PC-9 (cell line): ENCODE results near the gene FCN1. TPM values are rescaled to one million over a fixed set of nuclear protein-coding genes. Genes with fewer than 3 reads are reported as not detected.

Experiments used
- BruUV-seq: library from RNA; stranded (reverse); fragments of 400-500 nt; replicated peaks from 2 replicates; lab custom pipeline; 2021; lab: Mats Ljungman, UMichigan
- CTCF ChIA-PET: fragments of 300-600 bp; sonication (Branson Sonifier 250); formaldehyde crosslinking; loops from one replicate; lab custom pipeline; 2022; ENCODE audit warnings: antibody characterized with exemption; lab: Charles Lee
- POLR2A ChIA-PET: fragments of 300-600 bp; sonication (Branson Sonifier 250); formaldehyde crosslinking; loops from one replicate; lab custom pipeline; 2022; ENCODE audit warnings: antibody characterized with exemption; ENCODE audit not compliant: unreplicated experiment; lab: Charles Lee
- DNase-seq, 2 experiments: peaks; one replicate each; pipeline versions ENCODE4 v3.0.0 to v3.0.0-alpha.2; 2015 to 2022; ENCODE audit warnings: mixed read lengths in 1 of 2
- H2AFZ ChIP-seq: fragments of 200-600 bp; sonication (generic); 2 replicates; pipeline ENCODE4 v1.8.1; 2017; ENCODE audit warnings: antibody characterized with exemption
- H3F3A ChIP-seq: fragments of 200-600 bp; sonication (generic); 2 replicates; pipeline ENCODE4 v1.8.1; 2017; ENCODE audit warnings: antibody characterized with exemption, mild to moderate bottlenecking, low read depth; ENCODE audit not compliant: insufficient read depth
- H3K27ac ChIP-seq: fragments of 200-600 bp; sonication (generic); 2 replicates; pipeline ENCODE4 v1.6.1; 2016; ENCODE audit warnings: mixed run types
- H3K27me3 ChIP-seq: fragments of 200-600 bp; sonication (generic); 2 replicates; pipeline ENCODE4 v1.6.1; 2016; ENCODE audit warnings: low read depth, mixed run types; ENCODE audit not compliant: insufficient read depth
- H3K36me3 ChIP-seq: fragments of 200-600 bp; sonication (generic); 2 replicates; pipeline ENCODE4 v1.6.1; 2016; ENCODE audit warnings: low read depth, mixed run types
- H3K4me1 ChIP-seq: fragments of 200-600 bp; sonication (generic); replicated peaks from 2 replicates; pipeline ENCODE4 v1.6.1; 2016; ENCODE audit warnings: mixed run types; ENCODE audit not compliant: insufficient read depth
- H3K4me2 ChIP-seq: fragments of 200-600 bp; sonication (generic); 2 replicates; pipeline ENCODE4 v1.6.1; 2017; ENCODE audit warnings: mixed run types
- H3K4me3 ChIP-seq: fragments of 200-600 bp; sonication (generic); 2 replicates; pipeline ENCODE4 v1.6.1; 2016; ENCODE audit warnings: mixed run types
- H3K79me2 ChIP-seq: fragments of 200-600 bp; sonication (generic); 2 replicates; pipeline ENCODE4 v1.6.1; 2017; ENCODE audit warnings: low read depth, mixed run types
- H3K9me2 ChIP-seq: fragments of 200-600 bp; sonication (generic); 2 replicates; pipeline ENCODE4 v1.8.1; 2017; ENCODE audit warnings: mild to moderate bottlenecking; ENCODE audit not compliant: insufficient read depth
- H3K9me3 ChIP-seq: fragments of 200-600 bp; sonication (generic); 2 replicates; pipeline ENCODE4 v1.8.1; 2016; ENCODE audit warnings: low read depth; ENCODE audit not compliant: insufficient read depth
- H4K20me1 ChIP-seq: fragments of 200-600 bp; sonication (generic); 2 replicates; pipeline ENCODE4 v1.8.1; 2017; ENCODE audit not compliant: insufficient read depth
- CTCF ChIP-seq: fragments of 200-600 bp; sonication (generic); conservative IDR thresholded peaks from 2 replicates; pipeline ENCODE4 v1.6.1; 2017; ENCODE audit warnings: mixed run types, antibody characterized with exemption, mild to moderate bottlenecking, moderate library complexity
- EZH2 ChIP-seq: fragments of 200-600 bp; sonication (generic); IDR thresholded peaks from 2 replicates; pipeline ENCODE4 v1.8.0; 2017; ENCODE audit warnings: antibody characterized with exemption, low read depth
- intact Hi-C: fragments of 100-400 bp; cut with micrococcal nuclease; formaldehyde crosslinking; loops from one replicate; pipeline ENCODE4 v1.10.0; 2022; ENCODE audit not compliant: unreplicated experiment
- total RNA-seq: library from RNA; stranded (reverse); gene quantifications from 2 replicates; pipeline ENCODE4 v1.2.3, GENCODE V29; 2021

Gene FCN1
- total RNA-seq, 1 experiment from 2014 or later, result not detected

GRCh38 chr9:134887219-134887618, 30.5 kb downstream of the FCN1 start:
- no TSS peak for BruUV-seq

GRCh38 chr9:134886413-134886913, 31.2 kb downstream of the FCN1 start:
- no peaks in the 10 kb centered on the region for H3K9me3 ChIP-seq
- TF ChIP-seq EZH2 (no peak), CTCF (no peak)

More at GRCh38 chr9:134887219-134887618, 30.5 kb downstream of the FCN1 start:
- POLR2A ChIA-PET, result no interaction called here
- Histone ChIP-seq H3K27ac (no peak overlapping the region), H3K4me1 (no peaks in the 10 kb centered on the region), H4K20me1 (no peaks in the 10 kb centered on the region; the same call in 1 of the 2 replicates), H3K4me2 (no peak overlapping the region), H3K9me2 (no peaks in the 10 kb centered on the region), H3K9me3 (no peaks in the 10 kb centered on the region), H3K79me2 (no peaks in the 10 kb centered on the region), H3K4me3 (no peak overlapping the region), H3K27me3 (peaks cover 96% of the 10 kb centered on the region), H3K36me3 (no peaks in the 10 kb centered on the region), H2AFZ (no peak overlapping the region), H3F3A (no peaks in the 10 kb centered on the region)
- no peak for TF ChIP-seq CTCF
- no peak for TF ChIP-seq EZH2
- CTCF ChIA-PET, result no interaction called here
- intact Hi-C loops, result no loop called here
- no peak for DNase-seq

GRCh38 chr9:134885679-134886412, 31.9 kb downstream of the FCN1 start:
- Histone ChIP-seq H3K27ac (no peak overlapping the region), H3K4me3 (no peak overlapping the region), H3K9me3 (no peaks in the 10 kb centered on the region), H3F3A (no peaks in the 10 kb centered on the region), H3K9me2 (no peaks in the 10 kb centered on the region), H3K4me2 (no peak overlapping the region), H2AFZ (no peak overlapping the region), H3K27me3 (peaks cover 96% of the 10 kb centered on the region), H3K36me3 (no peaks in the 10 kb centered on the region), H4K20me1 (no peaks in the 10 kb centered on the region; the same call in 1 of the 2 replicates), H3K4me1 (no peaks in the 10 kb centered on the region), H3K79me2 (no peaks in the 10 kb centered on the region)
- intact Hi-C loops, result no loop called here
- CTCF ChIA-PET, result no interaction called here
- no TSS peak for BruUV-seq
- no peak for DNase-seq
- POLR2A ChIA-PET, result no interaction called here
- no peak for TF ChIP-seq CTCF
- no peak for TF ChIP-seq EZH2

More at GRCh38 chr9:134886413-134886913, 31.2 kb downstream of the FCN1 start:
- intact Hi-C loops, result no loop called here
- H2AFZ ChIP-seq, result no peak overlapping the region
- H3K36me3 ChIP-seq, result no peaks in the 10 kb centered on the region
- no peak overlapping the region for H3K27ac ChIP-seq
- DNase-seq, result no peak
- no peak overlapping the region for H3K4me3 ChIP-seq
- CTCF ChIA-PET, result no interaction called here
- H4K20me1 ChIP-seq, result no peaks in the 10 kb centered on the region; the same call in 1 of the 2 replicates
- H3F3A ChIP-seq, result no peaks in the 10 kb centered on the region
- H3K4me2 ChIP-seq, result no peak overlapping the region
- H3K9me2 ChIP-seq, result no peaks in the 10 kb centered on the region
- no peaks in the 10 kb centered on the region for H3K79me2 ChIP-seq
- POLR2A ChIA-PET, result no interaction called here
- no TSS peak for BruUV-seq
- no peaks in the 10 kb centered on the region for H3K4me1 ChIP-seq
- peaks cover 96% of the 10 kb centered on the region for H3K27me3 ChIP-seq
